K562 (cell line): ENCODE measurements around the gene POU2F3. TPM values are rescaled to one million over a fixed set of nuclear protein-coding genes. Genes with fewer than 3 reads are reported as not detected.
A peak's percentile ranks its signal among the peaks of the same experiment; 100 is the strongest.

Source experiments
- ATF1 ChIP-seq, 2 experiments: fragments of 450-650 bp in 1 of 2; IDR thresholded peaks; 2 replicates each; pipeline ENCODE4 v1.6.1; 2016; ENCODE audit warnings: missing compliant biosample characterization in 1 of 2, missing genetic modification characterization in 1 of 2
- CBX8 ChIP-seq: fragments of 200-600 bp; sonication (generic); IDR thresholded peaks from 2 replicates; pipeline ENCODE4 v1.6.1; 2012; ENCODE audit warnings: borderline replicate concordance, mixed run types, low read depth, mild to moderate bottlenecking, moderate library complexity, mixed read lengths, low read length, control low read depth, inconsistent platforms; ENCODE audit not compliant: poor library complexity, severe bottlenecking; ENCODE audit errors: extremely low read depth
- E2F6 ChIP-seq, 2 experiments: IDR thresholded peaks; 2 replicates each; pipeline ENCODE4 v1.6.1; 2011; ENCODE audit warnings: borderline replicate concordance in 1 of 2, control low read depth in 1 of 2, low read depth in 1 of 2, low read length in 1 of 2, mild to moderate bottlenecking in 1 of 2, mixed read lengths in 1 of 2, moderate library complexity in 1 of 2; ENCODE audit not compliant: insufficient read depth in 1 of 2, insufficient read length in 1 of 2, poor library complexity in 1 of 2, severe bottlenecking in 1 of 2; ENCODE audit errors: extremely low read depth in 1 of 2
- ETV5 ChIP-seq: sonication (generic); formaldehyde crosslinking; IDR thresholded peaks from 2 replicates; pipeline ENCODE4 v1.4.0; 2020; ENCODE audit warnings: low read depth, mild to moderate bottlenecking, missing genetic modification reagents
- HDAC6 ChIP-seq: IDR thresholded peaks from 2 replicates; pipeline ENCODE4 v1.6.1; 2012; ENCODE audit warnings: low read depth, mild to moderate bottlenecking, control low read depth, inconsistent platforms, low read length, moderate library complexity
- IRF2 ChIP-seq: sonication (generic); formaldehyde crosslinking; IDR thresholded peaks from 2 replicates; pipeline ENCODE4 v1.8.1; 2022; ENCODE audit warnings: mild to moderate bottlenecking, missing genetic modification reagents
- JUNB ChIP-seq: fragments of 450-650 bp; formaldehyde crosslinking; conservative IDR thresholded peaks from 2 replicates; pipeline ENCODE4 v1.4.0; 2020; ENCODE audit warnings: mild to moderate bottlenecking
- KLF10 ChIP-seq: fragments of 250-450 bp; sonication (Bioruptor Pico); IDR thresholded peaks from 2 replicates; pipeline ENCODE4 v1.6.1; 2021; ENCODE audit warnings: matching md5 sums
- MITF ChIP-seq: IDR thresholded peaks from 2 replicates; pipeline ENCODE4 v1.6.1; 2014; ENCODE audit warnings: antibody characterized with exemption
- NR2F6 ChIP-seq: fragments of 450-650 bp; formaldehyde crosslinking; IDR thresholded peaks from 2 replicates; pipeline ENCODE4 v1.4.0; 2020; ENCODE audit warnings: mild to moderate bottlenecking
- POLR2AphosphoS2 ChIP-seq: IDR thresholded peaks from 2 replicates; pipeline ENCODE4 v1.6.1; 2012; ENCODE audit warnings: low read length, improper control_type of control experiment
- POLR2B ChIP-seq: fragments of 450-650 bp; IDR thresholded peaks from 2 replicates; pipeline ENCODE4 v1.6.1; 2018; ENCODE audit warnings: low read depth; ENCODE audit not compliant: partially characterized antibody
- POLR2H ChIP-seq: IDR thresholded peaks from 2 replicates; pipeline ENCODE4 v1.6.1; 2016; ENCODE audit warnings: missing genetic modification characterization, low read depth, mild to moderate bottlenecking, control low read depth, missing compliant biosample characterization, moderate library complexity
- SAFB ChIP-seq: fragments of 200-400 bp; formaldehyde crosslinking; IDR thresholded peaks from 2 replicates; pipeline ENCODE4 v1.6.1; 2017; ENCODE audit warnings: low read depth, low read length, borderline replicate concordance
- SMAD4 ChIP-seq: fragments of 250-450 bp; sonication (Bioruptor Pico); conservative IDR thresholded peaks from 2 replicates; pipeline ENCODE4 v1.8.0; 2021; ENCODE audit warnings: inconsistent platforms, mild to moderate bottlenecking, moderate library complexity
- SRSF7 ChIP-seq: fragments of 200-400 bp; formaldehyde crosslinking; optimal IDR thresholded peaks from 2 replicates; pipeline ENCODE3; 2017; ENCODE audit warnings: mild to moderate bottlenecking, low read depth, low read length
- TAF7 ChIP-seq: fragments of 450-650 bp; IDR thresholded peaks from 2 replicates; pipeline ENCODE4 v1.6.1; 2016; ENCODE audit warnings: missing genetic modification characterization, missing compliant biosample characterization
- TOE1 ChIP-seq, 2 experiments: fragments of 450-650 bp in 1 of 2; sonication (generic) in 1 of 2; formaldehyde crosslinking in 1 of 2; IDR thresholded peaks; 2 replicates each; pipeline versions ENCODE4 v1.7.1 to v1.8.0; 2016 to 2022; ENCODE audit warnings: borderline replicate concordance in 2 of 2, mild to moderate bottlenecking in 2 of 2, antibody characterized with exemption in 1 of 2, inconsistent platforms in 1 of 2, low read depth in 1 of 2, missing genetic modification reagents in 1 of 2, moderate library complexity in 1 of 2
- WHSC1 ChIP-seq: IDR thresholded peaks from one replicate; pipeline ENCODE4 v1.6.1; 2012; ENCODE audit warnings: low read length, control low read depth, inconsistent platforms
- ZBTB9 ChIP-seq: fragments of 450-650 bp; formaldehyde crosslinking; IDR thresholded peaks from 2 replicates; pipeline ENCODE4 v1.4.0; 2020; ENCODE audit warnings: mild to moderate bottlenecking, moderate library complexity
- ZNF239 ChIP-seq: fragments of 250-450 bp; sonication (Bioruptor Pico); IDR thresholded peaks from 2 replicates; pipeline ENCODE4 v1.4.0; 2020; ENCODE audit warnings: mild to moderate bottlenecking
- ZNF354B ChIP-seq: fragments of 250-450 bp; sonication (Bioruptor Pico); IDR thresholded peaks from 2 replicates; pipeline ENCODE4 v1.4.0; 2020
- ZNF384 ChIP-seq: IDR thresholded peaks from 2 replicates; pipeline ENCODE4 v1.6.1; 2012; ENCODE audit warnings: low read depth, low read length, improper control_type of control experiment
- ZNF695 ChIP-seq: fragments of 450-650 bp; formaldehyde crosslinking; IDR thresholded peaks from 2 replicates; pipeline ENCODE4 v1.4.0; 2020; ENCODE audit warnings: mild to moderate bottlenecking, moderate library complexity
- polyA plus RNA-seq, 8 experiments: library from polyadenylated mRNA; depleted of rRNA in 4 of 8; stranded (reverse) in 5 of 8; unstranded in 3 of 8; fragments of >200 nt; fragmentation: Nextera tagmentation in 2 of 8; fragmentation: Illumina TruSeq in 1 of 8; extraction: Ambion mirVana in 2 of 8; extraction: Trizol in 1 of 8; gene quantifications; 2 replicates each; pipeline versions ENCODE4 v1.2.1 to v1.2.3, GENCODE V29; 2011 to 2014; ENCODE audit warnings: inconsistent platforms in 1 of 8, missing spikeins in 1 of 8
- total RNA-seq, 7 experiments: library from RNA; depleted of rRNA in 6 of 7; stranded (reverse); fragments of >200 nt in 6 of 7; fragmentation: Illumina TruSeq in 2 of 7; extraction: Trizol in 2 of 7; gene quantifications; 2 replicates each; pipeline versions ENCODE4 v1.2.1 to v1.2.3, GENCODE V29; 2011 to 2021; ENCODE audit warnings: low replicate concordance in 1 of 7

POU2F3 gene
- total and polyA plus RNA-seq, 9 of the 15 experiments (the other 6 are each of a cell fraction or from before 2014, with no cell fraction given), result not detected

GRCh38 chr11:120210626-120211521 is 29.1 kb upstream of the POU2F3 start, which contains the start of gene OAF (continued):
- TF ChIP-seq ZNF695 (CRISPR knock-in tag) (no peak), MITF (no peak), ZBTB9 (CRISPR knock-in tag) (no peak), KLF10 (CRISPR knock-in tag) (no peak), SAFB (peak; percentile 75), TAF7 (tag) (no peak), SRSF7 (no peak), CBX8 (no peak), JUNB (CRISPR knock-in tag) (no peak), HDAC6 (no peak), NR2F6 (no peak), WHSC1 (no peak), TOE1 (IDR thresholded peaks at IDR 0.05; ENCODE audit: borderline replicate concordance) (peak; percentile 55; the same call in 1 of the 2 replicates), TOE1 (CRISPR knock-in tag; IDR thresholded peaks at IDR 0.05; ENCODE audit: borderline replicate concordance, low read depth) (no peak), ZNF354B (CRISPR knock-in tag) (no peak), POLR2B (no peak), E2F6 (IDR thresholded peaks at IDR 0.05; ENCODE audit: borderline replicate concordance in 1 of 2, extremely low read depth in 1 of 2, insufficient read depth in 1 of 2, insufficient read length in 1 of 2, low read depth in 1 of 2, low read length in 1 of 2, poor library complexity in 1 of 2, severe bottlenecking in 1 of 2) (peak; percentile 68 to 80), SMAD4 (CRISPR knock-in tag) (peak; percentile 70), IRF2 (CRISPR knock-in tag) (no peak), ZNF384 (peak; percentile 69; the same call in 1 of the 2 replicates), POLR2AphosphoS2 (no peak), ZNF239 (CRISPR knock-in tag) (no peak), POLR2H (tag) (no peak), ETV5 (CRISPR knock-in tag) (no peak), ATF1 (CRISPR knock-in tag; IDR thresholded peaks at IDR 0.05) (no peak), ATF1 (tag; IDR thresholded peaks at IDR 0.05) (no peak)
